GM19099 (cell line): Measurements from ENCODE around the gene C1orf198.

Source experiments
- POLR2A ChIP-seq: IDR thresholded peaks from 3 replicates; pipeline ENCODE4 v1.6.1; 2011; ENCODE audit warnings: low read depth; ENCODE audit not compliant: insufficient read length; ENCODE audit errors: extremely low read depth

C1orf198 gene

DNA sequence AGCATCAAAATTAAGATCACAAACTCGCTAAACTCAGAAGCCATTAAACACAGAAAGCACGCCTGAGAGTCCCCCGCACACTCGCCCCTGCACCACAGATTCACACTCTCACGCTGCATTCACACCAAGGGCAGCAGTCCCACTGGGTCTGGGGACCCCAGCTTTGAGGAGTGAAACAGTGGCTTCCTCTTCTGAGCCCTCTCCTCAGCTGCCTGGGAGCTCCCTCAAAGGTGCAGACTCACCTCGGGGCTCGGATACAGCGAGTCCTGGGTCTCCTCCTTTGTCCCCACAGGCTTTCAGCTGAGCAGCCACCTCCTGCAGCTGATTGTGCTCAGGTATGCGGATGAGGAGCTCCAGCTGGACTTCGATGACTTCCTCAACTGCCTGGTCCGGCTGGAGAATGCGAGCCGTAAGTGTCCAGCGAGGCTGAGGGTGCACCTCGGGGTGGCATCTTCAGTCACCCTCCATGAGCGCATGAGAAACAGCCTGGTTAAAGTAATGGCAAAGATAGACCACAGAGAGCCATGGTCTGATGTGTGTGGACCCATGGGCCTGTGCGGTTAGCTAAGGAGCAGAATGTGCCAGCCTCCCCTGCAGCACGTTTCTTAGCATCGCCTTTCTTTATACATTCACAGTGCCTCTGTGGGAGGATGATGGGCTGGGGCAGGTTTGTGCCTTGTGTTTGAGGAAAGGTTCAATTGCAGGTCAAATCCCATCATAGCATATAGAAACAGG is 73.3 kb downstream of the C1orf198 start:
- TF ChIP-seq POLR2A, result no peak

DNA sequence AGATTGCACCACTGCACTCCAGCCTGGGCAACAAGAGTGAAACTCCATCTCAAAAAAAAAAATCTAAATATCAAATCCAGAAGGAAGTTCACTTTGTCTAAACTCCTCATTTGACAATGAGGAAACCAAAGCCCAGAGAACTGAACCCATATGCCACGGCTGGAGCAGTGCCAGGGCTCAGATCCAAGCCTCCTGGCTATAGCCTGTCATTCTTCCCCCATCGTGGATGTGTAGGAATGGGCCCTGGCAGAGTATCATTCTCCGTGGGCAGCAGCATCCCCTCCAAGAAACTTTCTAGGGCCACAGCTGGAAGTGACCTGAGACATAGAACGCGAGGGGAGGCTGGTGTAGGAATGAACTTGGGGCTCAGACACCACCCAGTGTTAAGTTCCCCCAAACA is 73.9 kb downstream of the C1orf198 start:
- no peak for TF ChIP-seq POLR2A

DNA sequence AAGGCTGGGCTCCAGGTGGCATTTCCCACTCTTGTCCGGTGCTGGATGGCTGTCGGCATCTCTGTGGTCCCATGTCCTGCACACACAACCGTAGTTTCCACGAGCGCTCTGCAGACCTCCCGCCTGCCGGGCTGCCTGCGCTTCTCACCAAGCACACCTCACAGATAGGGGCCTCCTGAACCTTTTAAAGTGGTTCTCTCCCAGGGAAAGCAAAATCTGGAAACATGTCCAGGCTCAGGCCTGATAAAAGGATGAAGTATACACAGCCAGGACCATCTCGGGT is 74.9 kb downstream of the C1orf198 start:
- TF ChIP-seq POLR2A, result no peak

DNA sequence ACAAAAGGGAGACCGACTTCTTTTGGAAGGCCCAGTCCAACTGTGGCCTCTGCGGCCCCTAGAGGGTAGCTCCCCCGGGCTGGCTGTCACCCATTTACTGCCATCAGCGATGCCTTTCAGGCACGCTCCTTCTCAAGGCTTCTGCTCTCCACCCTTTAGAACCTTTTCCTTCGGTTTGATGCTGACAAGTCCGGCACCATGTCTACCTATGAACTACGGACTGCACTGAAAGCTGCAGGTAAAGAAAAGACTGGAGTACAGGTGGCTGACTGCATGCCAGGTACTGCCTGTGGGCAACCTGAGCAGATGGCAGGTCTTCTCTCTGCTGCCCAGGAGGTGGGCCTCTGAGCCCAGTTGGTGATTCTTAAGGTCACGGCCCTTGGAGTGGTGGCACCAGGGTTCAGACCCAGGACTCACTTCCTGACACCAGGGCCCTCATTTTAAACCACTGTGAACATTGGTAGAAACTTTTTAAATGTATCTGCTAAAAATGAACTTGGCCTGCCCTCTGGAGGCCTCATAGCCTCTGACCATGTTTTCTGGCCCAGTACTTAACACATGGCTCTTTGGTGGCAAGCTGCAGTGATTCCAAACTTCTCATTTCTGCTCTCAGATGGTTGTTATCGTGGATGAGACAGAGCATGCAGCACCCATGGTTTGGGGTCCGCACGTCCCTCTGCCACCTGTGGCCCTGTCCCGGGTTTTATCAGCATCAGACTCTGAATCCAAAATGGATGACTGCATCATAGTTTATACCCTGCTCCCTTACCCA is 75.4 kb downstream of the C1orf198 start:
- no peak for TF ChIP-seq POLR2A

DNA sequence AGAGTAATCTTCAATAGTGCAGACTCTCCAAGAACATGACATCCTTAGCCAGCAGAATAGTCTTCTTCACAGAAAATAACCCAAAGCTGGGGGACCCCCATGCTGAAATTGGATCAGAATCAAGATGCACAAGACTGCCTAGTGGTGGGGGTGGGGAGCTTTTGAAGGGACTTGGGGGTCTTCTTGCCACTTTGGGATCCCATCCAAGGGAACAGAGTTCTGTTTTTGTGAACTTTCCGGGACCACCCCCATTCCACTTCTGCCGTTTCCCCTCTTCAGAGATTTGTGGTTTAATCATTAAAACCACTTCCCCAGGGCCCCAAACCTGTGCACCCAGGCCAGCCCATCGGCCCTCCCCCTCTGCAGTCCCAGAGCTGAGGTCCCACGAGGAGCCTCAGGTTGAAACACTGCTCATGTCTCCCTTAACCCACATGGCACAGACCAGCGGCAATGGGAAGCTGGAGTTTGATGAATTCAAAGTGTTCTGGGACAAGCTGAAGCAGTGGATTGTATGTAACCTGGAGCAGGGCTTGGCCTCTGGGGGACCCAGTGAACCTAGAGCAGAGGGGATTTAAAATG is 76.2 kb downstream of the C1orf198 start:
- no peak for TF ChIP-seq POLR2A

DNA sequence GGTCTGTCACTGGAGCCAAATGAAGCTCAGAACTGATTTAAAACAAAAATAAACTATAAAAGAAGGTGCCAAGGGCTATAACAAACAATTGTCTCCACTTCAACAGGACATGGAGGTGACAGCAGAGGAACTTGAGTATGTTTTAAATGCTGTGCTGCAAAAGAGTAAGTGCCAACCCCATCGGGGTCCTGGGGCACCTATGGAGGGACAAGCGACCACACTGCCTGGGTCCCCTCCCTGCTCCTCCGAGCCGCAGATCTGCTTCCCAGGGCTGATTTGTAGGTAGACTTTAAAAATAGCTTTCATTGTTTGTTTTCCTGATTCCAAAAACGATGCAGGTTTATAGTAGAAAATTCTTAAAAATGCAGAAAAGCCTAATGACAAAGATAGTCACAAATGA is 78.3 kb downstream of the C1orf198 start:
- TF ChIP-seq POLR2A, result no peak

DNA sequence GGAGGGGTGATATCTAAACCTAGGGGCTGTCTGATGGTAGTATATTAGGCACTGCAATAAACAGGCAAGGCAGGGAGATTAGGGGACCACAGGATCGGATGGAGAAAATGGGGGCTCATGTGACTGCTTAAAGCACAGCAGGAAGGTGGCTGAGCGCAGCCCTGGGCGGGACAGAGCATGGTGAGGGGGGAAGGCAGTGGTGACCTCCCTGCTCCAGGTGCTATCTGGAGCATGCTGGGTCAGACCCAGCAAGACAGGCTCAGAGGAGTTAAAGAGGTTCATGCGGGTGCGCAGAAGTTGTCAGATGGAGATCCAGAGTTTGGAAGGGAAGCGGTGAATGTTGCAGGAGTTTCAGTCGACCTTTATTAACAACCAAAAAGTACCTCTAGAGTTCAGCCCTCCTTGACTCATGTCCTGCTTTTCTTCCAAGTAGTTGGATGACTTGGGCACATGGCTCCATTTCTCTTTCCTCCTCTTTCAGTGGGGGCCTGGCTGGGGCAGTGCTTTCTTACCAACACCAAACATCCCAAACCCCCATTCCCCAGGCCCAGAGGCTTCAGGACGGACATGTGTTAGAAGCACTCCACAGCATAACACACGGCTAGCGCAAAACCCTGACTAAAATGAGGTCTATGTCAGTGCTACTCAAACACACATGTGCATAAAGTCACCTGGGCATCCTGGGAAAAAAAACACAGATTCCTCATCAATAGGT is 79.6 kb downstream of the C1orf198 start:
- no peak for TF ChIP-seq POLR2A

DNA sequence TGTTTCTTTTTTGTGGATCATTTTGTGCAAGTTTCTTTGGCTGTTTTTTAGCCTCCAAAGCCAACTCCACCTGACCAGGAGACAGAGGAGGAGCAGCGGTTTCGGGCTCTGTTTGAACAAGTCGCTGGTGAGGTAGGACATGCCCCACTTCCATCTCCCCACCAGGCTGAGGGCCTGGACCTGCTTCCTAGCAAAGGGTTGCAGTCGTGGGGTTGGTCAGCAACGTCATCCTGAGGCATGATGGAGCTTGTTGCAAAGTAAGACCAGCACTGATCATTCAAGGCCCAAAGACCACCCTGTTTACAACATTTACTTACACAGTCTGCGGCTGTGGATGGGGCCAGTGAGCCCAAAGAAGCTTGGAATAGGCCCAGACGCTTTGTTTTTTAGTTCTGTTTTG is 80.8 kb downstream of the C1orf198 start:
- TF ChIP-seq POLR2A, result no peak
